Muscle of leg (tissue), 11 donors: ENCODE measurements around the gene C1QTNF2. TPM values are rescaled to one million over a fixed set of nuclear protein-coding genes. Genes with fewer than 3 reads are reported as not detected.
A peak's percentile ranks its signal among the peaks of the same experiment; 100 is the strongest.

ENCODE experiments used
- DNase-seq: peaks from one replicate; pipeline ENCODE4 v3.0.0; 2013
- H3K27ac ChIP-seq: one replicate; pipeline ENCODE4 v1.5.1; 2013; ENCODE audit warnings: mild to moderate bottlenecking, low read length, control low read depth
- H3K27me3 ChIP-seq: one replicate; pipeline ENCODE4 v1.6.1; 2013; ENCODE audit warnings: low read length; ENCODE audit not compliant: control insufficient read depth, insufficient read depth
- H3K36me3 ChIP-seq: one replicate; pipeline ENCODE4 v1.6.1; 2013; ENCODE audit warnings: low read length; ENCODE audit not compliant: control insufficient read depth, insufficient read depth
- H3K4me1 ChIP-seq: one replicate; pipeline ENCODE4 v1.6.1; 2013; ENCODE audit warnings: low read length; ENCODE audit not compliant: control insufficient read depth, insufficient read depth
- H3K4me3 ChIP-seq: one replicate; pipeline ENCODE4 v1.5.1; 2013; ENCODE audit warnings: low read length, control low read depth
- H3K9me3 ChIP-seq: replicated peaks from 2 replicates; pipeline ENCODE4 v1.6.1; 2013; ENCODE audit warnings: low read depth, low read length; ENCODE audit not compliant: control insufficient read depth
- WGBS: methylation state at CpG from one replicate; pipeline ENCODE4 v1.1.5; 2013; ENCODE audit warnings: missing lambda C conversion rate; ENCODE audit not compliant: insufficient coverage; 5-methylcytosine and 5-hydroxymethylcytosine counted together
- polyA plus RNA-seq, 8 donors: library from polyadenylated mRNA; unstranded; fragments of 120-200 nt; gene quantifications; one replicate each; pipeline versions ENCODE4 v1.2.1 to v1.2.3, GENCODE V29; 2013; ENCODE audit warnings: inconsistent platforms in 1 of 8, low replicate concordance in 1 of 8; ENCODE audit not compliant: insufficient read length in 8 of 8, insufficient read depth in 1 of 8
- total RNA-seq: library from RNA; stranded (reverse); fragments of 120-200 nt; gene quantifications from one replicate; pipeline ENCODE4 v1.2.4, GENCODE V29; 2013

C1QTNF2 gene
- total and polyA plus RNA-seq, 9 donors = 24.3 to 31.8 (median 26.8) TPM

- Histone ChIP-seq H3K27me3 (no peaks in the 10 kb centered on the region), H3K36me3 (no peaks in the 10 kb centered on the region)
Observed at GRCh38 chr5:160330212-160330611, 40.2 kb downstream of the C1QTNF2 start.

GRCh38 chr5:160327818-160328217 lies 42.6 kb downstream of the C1QTNF2 start:
- 69% methylated on average over 5 of the region's 6 CpGs for WGBS
- Histone ChIP-seq H3K36me3 (no peaks in the 10 kb centered on the region), H3K4me1 (no peaks in the 10 kb centered on the region), H3K4me3 (no peak overlapping the region), H3K27ac (no peak overlapping the region), H3K9me3 (no peaks in the 10 kb centered on the region), H3K27me3 (no peaks in the 10 kb centered on the region)
- no peak for DNase-seq

More at GRCh38 chr5:160330212-160330611, 40.2 kb downstream of the C1QTNF2 start:
- H3K27ac ChIP-seq = no peak overlapping the region
- DNase-seq = no peak
- 54% methylated on average over 4 of the region's 4 CpGs for WGBS
- H3K4me1 ChIP-seq = no peaks in the 10 kb centered on the region
- no peak overlapping the region for H3K4me3 ChIP-seq
- no peaks in the 10 kb centered on the region for H3K9me3 ChIP-seq

DNA sequence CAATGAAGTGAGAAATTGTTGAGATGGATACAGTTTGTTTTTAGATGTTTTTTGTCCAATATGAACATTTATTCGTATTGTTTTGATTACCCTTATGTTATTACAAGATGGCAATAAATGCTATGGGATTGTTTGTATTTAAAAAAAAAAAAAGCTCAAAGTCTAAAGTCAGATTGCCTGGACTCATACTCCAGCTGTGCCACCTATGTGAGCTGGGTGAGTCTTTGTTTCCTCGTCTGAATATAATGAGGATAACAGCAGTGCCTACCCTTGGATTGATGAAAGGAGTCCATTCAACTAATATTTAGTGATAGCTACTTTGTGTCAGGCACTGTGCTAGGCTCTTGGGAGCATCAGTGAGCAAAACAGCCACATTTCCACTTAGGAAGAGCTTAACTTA lies 43.4 kb downstream of the C1QTNF2 start:
- 67% methylated on average over 1 of the region's 2 CpGs for WGBS

DNA sequence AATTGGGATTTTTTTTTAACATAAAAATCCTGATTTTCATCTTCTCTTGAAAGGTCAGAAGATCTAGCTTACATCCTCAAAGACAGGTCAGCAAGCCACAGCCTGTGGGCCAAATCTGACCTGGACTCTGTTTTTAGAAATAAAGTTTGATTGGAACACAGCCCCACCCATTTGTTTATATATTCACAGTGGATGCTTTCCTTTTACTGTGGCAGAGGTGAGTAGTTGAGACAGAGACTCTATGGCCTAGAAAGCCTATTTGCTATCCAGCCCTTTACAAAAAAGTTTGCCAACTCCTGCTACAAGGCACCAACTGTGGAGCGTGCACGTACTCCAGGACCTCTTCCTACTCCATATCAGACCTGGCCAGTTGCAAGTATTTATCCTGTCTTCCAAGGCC lies 44.7 kb downstream of the C1QTNF2 start:
- H3K27ac ChIP-seq = no peak overlapping the region
- no peaks in the 10 kb centered on the region for H3K27me3 ChIP-seq
- H3K9me3 ChIP-seq = no peaks in the 10 kb centered on the region
- no peak overlapping the region for H3K4me3 ChIP-seq
- no peak for DNase-seq
- H3K4me1 ChIP-seq = no peaks in the 10 kb centered on the region
- 88% methylated on average over 2 of the region's 2 CpGs for WGBS
- H3K36me3 ChIP-seq = no peaks in the 10 kb centered on the region

More for the DNA sequence above, 43.4 kb downstream of the C1QTNF2 start:
- Histone ChIP-seq H3K27ac (no peak overlapping the region), H3K9me3 (no peaks in the 10 kb centered on the region), H3K4me3 (no peak overlapping the region), H3K27me3 (no peaks in the 10 kb centered on the region), H3K4me1 (no peaks in the 10 kb centered on the region), H3K36me3 (no peaks in the 10 kb centered on the region)
- no peak for DNase-seq

GRCh38 chr5:160324886-160325285 lies 45.5 kb downstream of the C1QTNF2 start:
- no peaks in the 10 kb centered on the region for H3K4me1 ChIP-seq
- no peaks in the 10 kb centered on the region for H3K27me3 ChIP-seq
- no CpG with 5 or more reads among the region's 2 CpGs for WGBS

GRCh38 chr5:160318409-160318808 lies 52.0 kb downstream of the C1QTNF2 start:
- no CpG with 5 or more reads among the region's 4 CpGs for whole genome bisulfite sequencing

More at GRCh38 chr5:160324886-160325285, 45.5 kb downstream of the C1QTNF2 start:
- Histone ChIP-seq H3K9me3 (no peaks in the 10 kb centered on the region), H3K4me3 (no peak overlapping the region), H3K36me3 (no peaks in the 10 kb centered on the region), H3K27ac (no peak overlapping the region)
- no peak for DNase-seq

GRCh38 chr5:160317434-160317833 lies 53.0 kb downstream of the C1QTNF2 start:
- H3K4me3 ChIP-seq = no peak overlapping the region
- H3K27ac ChIP-seq = no peak overlapping the region
- no peaks in the 10 kb centered on the region for H3K9me3 ChIP-seq
- 77% methylated on average over 4 of the region's 5 CpGs for WGBS
- no peak for DNase-seq
- peaks cover 6% of the 10 kb centered on the region for H3K4me1 ChIP-seq
- no peaks in the 10 kb centered on the region for H3K36me3 ChIP-seq
- no peaks in the 10 kb centered on the region for H3K27me3 ChIP-seq

More at GRCh38 chr5:160318409-160318808, 52.0 kb downstream of the C1QTNF2 start:
- H3K4me1 ChIP-seq = no peaks in the 10 kb centered on the region
- H3K4me3 ChIP-seq = no peak overlapping the region
- no peak overlapping the region for H3K27ac ChIP-seq
- no peaks in the 10 kb centered on the region for H3K27me3 ChIP-seq
- no peak for DNase-seq
- H3K36me3 ChIP-seq = no peaks in the 10 kb centered on the region
- no peaks in the 10 kb centered on the region for H3K9me3 ChIP-seq

GRCh38 chr5:160315968-160316367 lies 54.5 kb downstream of the C1QTNF2 start:
- Histone ChIP-seq H3K9me3 (no peaks in the 10 kb centered on the region), H3K4me3 (no peak overlapping the region), H3K27ac (no peak overlapping the region), H3K36me3 (no peaks in the 10 kb centered on the region), H3K27me3 (peaks cover 2% of the 10 kb centered on the region), H3K4me1 (peaks cover 13% of the 10 kb centered on the region)
- no CpG with 5 or more reads among the region's 1 CpG for WGBS
- DNase-seq = no peak

- peaks cover 1% of the 10 kb centered on the region for H3K36me3 ChIP-seq
- peaks cover 14% of the 10 kb centered on the region for H3K4me1 ChIP-seq
- no peak for DNase-seq
- H3K4me3 ChIP-seq = peak overlapping the region; percentile 62
- H3K9me3 ChIP-seq = no peaks in the 10 kb centered on the region
- H3K27ac ChIP-seq = no peak overlapping the region
- no CpG with 5 or more reads among the region's 8 CpGs for WGBS
- peaks cover 2% of the 10 kb centered on the region for H3K27me3 ChIP-seq
Observed at GRCh38 chr5:160312960-160313727, 57.3 kb downstream of the C1QTNF2 start.

DNA sequence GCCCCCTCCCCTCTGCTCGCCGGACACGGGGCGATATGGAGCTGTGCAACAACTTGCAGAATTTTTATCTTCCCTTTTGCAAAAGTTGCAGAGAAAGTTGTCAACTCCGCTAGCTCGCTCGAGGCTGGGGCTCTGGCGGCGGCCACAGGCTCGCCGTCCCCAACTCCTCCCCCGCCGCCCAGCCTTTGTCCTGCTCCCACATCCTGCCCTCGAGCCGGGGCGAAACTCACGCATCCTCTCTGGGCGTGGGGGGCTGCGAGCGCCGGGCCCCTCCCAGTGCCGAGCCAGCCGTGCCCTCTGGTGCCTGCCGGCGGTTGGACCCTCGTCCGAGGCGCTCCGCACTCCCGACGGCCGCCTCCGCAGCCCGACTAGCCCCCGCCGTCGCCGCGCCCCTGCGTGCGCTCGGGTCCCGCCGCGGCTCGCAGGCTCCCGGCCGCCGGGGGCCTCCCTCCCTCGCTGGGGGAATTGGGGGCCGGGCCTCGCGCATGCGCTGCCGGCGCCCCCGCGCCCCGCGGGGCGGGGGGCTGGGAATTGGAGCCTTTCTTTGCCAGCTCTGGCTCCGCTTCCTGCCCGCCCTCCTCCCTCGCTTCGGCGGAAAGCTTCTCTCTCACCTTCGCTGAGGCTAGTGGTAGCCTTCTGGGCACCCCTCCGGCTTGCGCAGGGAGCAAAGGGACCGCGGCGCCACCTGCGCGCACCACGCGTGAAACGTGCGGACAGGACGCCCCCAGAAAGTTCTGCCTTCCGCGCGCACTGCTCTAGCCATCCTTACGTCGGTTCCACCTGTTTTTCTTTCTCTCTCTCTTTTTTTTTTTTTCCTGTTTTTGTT lies 58.1 kb downstream of the C1QTNF2 start, which contains the start of gene CCNJL:
TSS of gene CCNJL (minus strand) at position 431 of the 826 bp plus-strand sequence. CDS start 641 bp downstream, outside the sequence.
- 0% methylated on average over 81 of the region's 84 CpGs for WGBS
- Histone ChIP-seq H3K4me3 (peak within 1 kb of the TSS; percentile 74), H3K27ac (no peak within 1 kb of the TSS), H3K4me1 (peaks cover 14% of the 10 kb centered on the region), H3K36me3 (peaks cover 3% of the 10 kb centered on the region), H3K9me3 (no peaks in the 10 kb centered on the region), H3K27me3 (peaks cover 2% of the 10 kb centered on the region)
- DNase-seq = peak; percentile 72
